NCI-H2196 (cell line): ENCODE data around the gene ANTXR1.
"Not testable (repeated sequence)": the region's sequence is repeated elsewhere in the genome, so short reads cannot be mapped to it uniquely, and the experiment has no call there.

Experiments
- DNase-seq: peaks from one replicate; lab custom pipeline; 2025; ENCODE audit not compliant: unreplicated experiment; lab: John Stamatoyannopoulos, UW

ANTXR1 gene

GRCh38 chr2:69162057-69162456 lies 149.1 kb downstream of the ANTXR1 start:
- DNase-seq, result no peak

- DNase-seq, result no peak
Observed at GRCh38 chr2:69163109-69163508, 150.1 kb downstream of the ANTXR1 start.

- DNase-seq, result no peak
Observed at GRCh38 chr2:69163556-69163955, 150.6 kb downstream of the ANTXR1 start.

- no peak for DNase-seq
Observed at GRCh38 chr2:69164061-69164778, 151.2 kb downstream of the ANTXR1 start.

GRCh38 chr2:69165091-69165880 lies 152.3 kb downstream of the ANTXR1 start:
- no peak for DNase-seq

- no peak for DNase-seq
Observed at GRCh38 chr2:69166465-69166811, 153.5 kb downstream of the ANTXR1 start.

GRCh38 chr2:69166812-69167468 lies 154.0 kb downstream of the ANTXR1 start:
- no peak for DNase-seq

- DNase-seq, result no peak
Observed at GRCh38 chr2:69167469-69167822, 154.5 kb downstream of the ANTXR1 start.

- DNase-seq, result no peak
Observed at GRCh38 chr2:69168144-69168813, 155.3 kb downstream of the ANTXR1 start.

- no peak for DNase-seq
Observed at GRCh38 chr2:69168950-69169654, 156.1 kb downstream of the ANTXR1 start.

GRCh38 chr2:69169655-69170389 lies 156.8 kb downstream of the ANTXR1 start:
- DNase-seq, result no peak

- DNase-seq, result no peak
Observed at GRCh38 chr2:69170661-69171060, 157.7 kb downstream of the ANTXR1 start.

- no peak for DNase-seq
Observed at GRCh38 chr2:69171116-69171896, 158.3 kb downstream of the ANTXR1 start.

- DNase-seq, result no peak
Observed at GRCh38 chr2:69171897-69172525, 159.0 kb downstream of the ANTXR1 start.

- no peak for DNase-seq
Observed at GRCh38 chr2:69173706-69174105, 160.7 kb downstream of the ANTXR1 start.

- not testable (repeated sequence) for DNase-seq
Observed at GRCh38 chr2:69174211-69174610, 161.2 kb downstream of the ANTXR1 start.

GRCh38 chr2:69175790-69176715 lies 163.1 kb downstream of the ANTXR1 start:
- DNase-seq, result no peak
